ENCODE measurements around the gene CIDEB.

DNA sequence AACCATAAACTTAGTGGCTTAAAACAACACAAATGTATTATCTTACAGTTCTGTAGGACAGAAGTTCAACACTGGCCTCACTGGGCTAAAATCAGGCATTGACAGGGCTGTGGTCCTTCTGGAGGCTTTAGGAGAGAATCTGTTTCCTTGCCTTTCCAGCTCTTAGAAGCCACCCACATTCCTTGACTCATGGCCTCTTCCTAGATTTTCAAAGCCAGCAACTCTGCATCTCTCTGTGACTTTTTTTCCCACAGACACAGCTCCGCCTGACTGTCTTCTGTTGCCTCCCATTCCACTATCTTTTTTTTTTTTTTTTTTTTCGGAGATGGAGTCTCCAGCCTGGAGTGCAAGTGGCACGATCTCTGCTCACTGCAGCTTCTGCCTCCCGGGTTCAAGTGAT, 48.4 kb upstream of the CIDEB start:
- TF ChIP-seq EZH2 (IDR thresholded peaks at IDR 0.05) (no peak), POLR2AphosphoS5 (IDR thresholded peaks at IDR 0.05; ENCODE audit: borderline replicate concordance, low read depth, low read length) (no peak)

Measured in SK-N-MC (cell line).